LNCAP (cell line): ENCODE data around the gene CUTC.

Source experiments
- TF ChIP-seq, protein P1 (sequence below): fragments of 450-650 bp; IDR thresholded peaks from 2 replicates; pipeline ENCODE4 v1.5.1; 2017; ENCODE audit warnings: mild to moderate bottlenecking

The CUTC gene

GRCh38 chr10:99765672-99766301, 33.8 kb downstream of the CUTC start:
- TF ChIP-seq, protein P1, sequence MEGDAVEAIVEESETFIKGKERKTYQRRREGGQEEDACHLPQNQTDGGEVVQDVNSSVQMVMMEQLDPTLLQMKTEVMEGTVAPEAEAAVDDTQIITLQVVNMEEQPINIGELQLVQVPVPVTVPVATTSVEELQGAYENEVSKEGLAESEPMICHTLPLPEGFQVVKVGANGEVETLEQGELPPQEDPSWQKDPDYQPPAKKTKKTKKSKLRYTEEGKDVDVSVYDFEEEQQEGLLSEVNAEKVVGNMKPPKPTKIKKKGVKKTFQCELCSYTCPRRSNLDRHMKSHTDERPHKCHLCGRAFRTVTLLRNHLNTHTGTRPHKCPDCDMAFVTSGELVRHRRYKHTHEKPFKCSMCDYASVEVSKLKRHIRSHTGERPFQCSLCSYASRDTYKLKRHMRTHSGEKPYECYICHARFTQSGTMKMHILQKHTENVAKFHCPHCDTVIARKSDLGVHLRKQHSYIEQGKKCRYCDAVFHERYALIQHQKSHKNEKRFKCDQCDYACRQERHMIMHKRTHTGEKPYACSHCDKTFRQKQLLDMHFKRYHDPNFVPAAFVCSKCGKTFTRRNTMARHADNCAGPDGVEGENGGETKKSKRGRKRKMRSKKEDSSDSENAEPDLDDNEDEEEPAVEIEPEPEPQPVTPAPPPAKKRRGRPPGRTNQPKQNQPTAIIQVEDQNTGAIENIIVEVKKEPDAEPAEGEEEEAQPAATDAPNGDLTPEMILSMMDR, result no peak

DNA sequence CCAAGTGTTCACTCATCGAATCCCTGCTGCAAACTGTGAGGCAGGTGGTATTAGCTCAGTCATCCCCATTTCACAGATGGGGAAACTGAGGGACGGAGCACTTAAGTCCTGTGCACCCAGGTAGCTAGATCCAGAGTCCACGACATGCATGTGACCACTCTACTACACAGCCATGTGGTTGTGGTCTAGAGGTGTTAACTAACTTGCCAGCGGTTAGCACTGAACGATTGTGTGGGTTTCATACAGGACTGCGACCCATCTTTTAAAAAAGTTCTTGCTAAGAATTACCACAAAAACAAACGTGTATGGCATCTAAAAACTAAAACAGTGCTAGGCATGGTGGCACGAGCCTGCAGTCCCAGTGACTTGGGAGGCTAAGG, 34.3 kb downstream of the CUTC start:
- TF ChIP-seq, protein P1, result no peak

DNA sequence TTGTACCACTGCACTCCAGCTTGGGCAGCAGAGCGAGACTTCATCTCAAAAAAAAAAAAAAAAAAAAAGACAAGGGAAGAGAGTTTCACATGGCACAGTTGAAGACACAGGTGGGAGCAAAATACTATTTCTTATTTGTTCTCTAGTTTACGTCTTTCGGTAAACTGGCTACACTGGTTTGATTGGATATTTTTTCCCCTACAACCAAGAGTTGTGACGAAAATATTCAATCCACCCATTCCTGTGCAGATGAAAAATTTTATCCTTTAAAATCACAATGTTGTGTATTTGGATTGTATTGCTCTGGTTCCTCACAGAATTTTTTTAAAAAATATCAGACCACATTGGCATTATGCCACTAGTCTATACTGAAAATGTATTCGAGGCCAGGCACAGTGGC, 35.9 kb downstream of the CUTC start:
- TF ChIP-seq, protein P1, result no peak

GRCh38 chr10:99768556-99768955, 36.5 kb downstream of the CUTC start:
- TF ChIP-seq, protein P1, result no peak

- TF ChIP-seq, protein P1, result no peak
Measured at GRCh38 chr10:99769706-99770105, 37.7 kb downstream of the CUTC start.

DNA sequence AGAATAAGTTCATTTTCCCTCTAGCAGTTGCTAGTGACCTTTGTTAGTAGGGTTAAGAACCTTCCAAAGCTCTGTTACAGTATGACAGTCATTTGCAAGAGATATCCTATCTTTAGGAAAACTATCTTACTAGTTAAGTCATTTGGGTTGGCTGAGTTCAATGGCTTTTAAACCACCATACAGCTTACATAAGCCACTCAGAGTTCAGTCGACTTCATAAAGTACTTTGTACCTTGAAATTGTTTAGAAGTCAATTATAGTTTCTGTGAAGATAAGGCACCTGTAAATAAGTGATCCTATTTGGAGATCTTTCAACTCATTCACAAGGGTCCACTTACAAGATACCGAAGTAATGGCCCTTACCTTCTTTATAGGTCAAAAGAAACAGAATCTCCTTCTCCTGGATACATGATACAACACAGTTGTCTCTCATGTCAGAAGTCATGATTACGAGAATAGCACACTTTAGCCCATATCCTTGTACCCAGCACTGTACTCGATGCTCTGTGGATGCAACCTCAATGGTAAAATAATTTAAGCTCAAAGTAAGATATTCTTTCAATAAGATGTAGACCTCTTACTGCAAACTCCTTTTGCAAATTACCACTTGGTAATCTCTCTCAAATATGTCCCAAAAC, 38.5 kb downstream of the CUTC start:
- TF ChIP-seq, protein P1, result no peak

DNA sequence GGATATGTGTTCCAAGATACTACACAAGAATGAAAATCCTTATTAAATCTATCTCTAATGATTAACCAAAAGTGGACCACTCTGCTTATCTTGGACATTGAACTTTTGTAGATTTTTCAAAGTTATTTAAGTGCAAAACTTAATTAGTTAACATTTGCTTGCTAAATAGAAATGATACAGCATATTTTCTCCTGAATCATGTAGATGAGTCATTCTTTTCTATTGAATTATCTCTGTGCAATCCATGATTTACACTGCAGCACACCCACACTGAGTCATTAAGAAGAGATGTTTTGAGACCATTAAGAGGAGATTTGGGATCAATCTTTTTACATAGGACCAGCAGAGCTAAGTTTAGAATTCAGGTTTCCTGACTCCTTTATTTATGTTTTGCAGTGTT, 43.8 kb downstream of the CUTC start:
- TF ChIP-seq, protein P1, result no peak
